H1 (cell line): ENCODE results near the gene SCYL3. TPM values are rescaled to one million over a fixed set of nuclear protein-coding genes. Genes with fewer than 3 reads are reported as not detected.

Source experiments
- ASH2L ChIP-seq: fragments of 200-600, 300-600 bp; sonication (generic); IDR thresholded peaks from one replicate; pipeline ENCODE4 v1.7.1; 2017; ENCODE audit warnings: low read length
- ATF2 ChIP-seq: IDR thresholded peaks from 2 replicates; pipeline ENCODE4 v1.6.1; 2012; ENCODE audit warnings: low read length, inconsistent platforms
- ATF3 ChIP-seq: IDR thresholded peaks from 2 replicates; pipeline ENCODE4 v1.6.1; 2011; ENCODE audit warnings: low read depth, mild to moderate bottlenecking, low read length; ENCODE audit not compliant: insufficient read depth
- BCL11A ChIP-seq, 2 experiments: IDR thresholded peaks; one replicate each; pipeline ENCODE4 v1.6.1; 2011; ENCODE audit warnings: low read depth in 2 of 2, low read length in 2 of 2, mild to moderate bottlenecking in 2 of 2
- CTBP2 ChIP-seq: IDR thresholded peaks from 2 replicates; pipeline ENCODE4 v1.7.0; 2011; ENCODE audit warnings: borderline replicate concordance, mild to moderate bottlenecking, moderate library complexity, mixed read lengths, low read length; ENCODE audit not compliant: insufficient read depth, insufficient read length
- CTCF ChIP-seq, 3 experiments: IDR thresholded peaks; 1 replicate in 2 of 3; 2 replicates in 1 of 3; pipeline versions ENCODE4 v1.5.1 to v1.6.1; 2011; ENCODE audit warnings: low read length in 3 of 3, mild to moderate bottlenecking in 3 of 3, inconsistent platforms in 2 of 3, low read depth in 1 of 3, moderate library complexity in 1 of 3; ENCODE audit not compliant: insufficient read depth in 1 of 3; ENCODE audit errors: control extremely low read depth in 1 of 3
- EZH2 ChIP-seq: fragments of 200-600 bp; sonication (generic); IDR thresholded peaks from 2 replicates; pipeline ENCODE4 v1.7.1; 2012; ENCODE audit warnings: low read depth, mild to moderate bottlenecking, moderate library complexity, low read length, inconsistent platforms; ENCODE audit not compliant: severe bottlenecking
- FOSL1 ChIP-seq: IDR thresholded peaks from 2 replicates; pipeline ENCODE4 v1.6.1; 2011; ENCODE audit warnings: mild to moderate bottlenecking, low read depth, low read length, moderate library complexity; ENCODE audit not compliant: insufficient read depth
- GABPA ChIP-seq: IDR thresholded peaks from 2 replicates; pipeline ENCODE4 v1.6.1; 2011; ENCODE audit warnings: mild to moderate bottlenecking, low read length, moderate library complexity, borderline replicate concordance; ENCODE audit not compliant: insufficient read depth
- KDM4A ChIP-seq: IDR thresholded peaks from one replicate; pipeline ENCODE4 v1.7.1; 2012; ENCODE audit warnings: low read depth, mild to moderate bottlenecking, moderate library complexity, low read length, inconsistent platforms; ENCODE audit not compliant: severe bottlenecking
- NANOG ChIP-seq: IDR thresholded peaks from 2 replicates; pipeline ENCODE4 v1.6.1; 2011; ENCODE audit warnings: low read length, low read depth, mild to moderate bottlenecking, inconsistent platforms; ENCODE audit not compliant: insufficient read depth, poor library complexity, severe bottlenecking
- PHF8 ChIP-seq: fragments of 200-600 bp; sonication (generic); conservative IDR thresholded peaks from 2 replicates; pipeline ENCODE4 v1.7.1; 2012; ENCODE audit warnings: low read depth, mild to moderate bottlenecking, inconsistent platforms, low read length, moderate library complexity
- POU5F1 ChIP-seq: IDR thresholded peaks from 2 replicates; pipeline ENCODE4 v1.6.1; 2011; ENCODE audit warnings: low read depth, mild to moderate bottlenecking, low read length, moderate library complexity
- RBBP5 ChIP-seq: IDR thresholded peaks from 2 replicates; pipeline ENCODE4 v1.7.1; 2012; ENCODE audit warnings: low read depth, mild to moderate bottlenecking, inconsistent platforms, low read length, moderate library complexity, borderline replicate concordance
- SIRT6 ChIP-seq: IDR thresholded peaks from one replicate; pipeline ENCODE4 v1.7.1; 2012; ENCODE audit warnings: low read length, inconsistent platforms
- SP1 ChIP-seq: IDR thresholded peaks from 2 replicates; pipeline ENCODE4 v1.6.1; 2011; ENCODE audit warnings: low read depth, low read length
- SP4 ChIP-seq: IDR thresholded peaks from 2 replicates; pipeline ENCODE4 v1.6.1; 2012; ENCODE audit warnings: low read length, inconsistent platforms
- TBP ChIP-seq: IDR thresholded peaks from 2 replicates; pipeline ENCODE4 v1.6.1; 2011; ENCODE audit warnings: low read depth, low read length, improper control_type of control experiment
- TCF12 ChIP-seq: IDR thresholded peaks from 2 replicates; pipeline ENCODE4 v1.6.1; 2011; ENCODE audit warnings: low read depth, mild to moderate bottlenecking, low read length
- polyA plus RNA-seq, 7 experiments: library from polyadenylated mRNA; depleted of rRNA in 3 of 7; stranded (reverse) in 5 of 7; unstranded in 2 of 7; fragments of >200 nt in 5 of 7; fragments of 200-250 nt in 2 of 7; gene quantifications; 1 replicate in 5 of 7; 2 replicates in 1 of 7; 4 replicates in 1 of 7; pipeline versions ENCODE4 v1.2.1 to v1.2.3, GENCODE V29; 2011 to 2013; ENCODE audit warnings: missing spikeins in 2 of 7, mixed read lengths in 2 of 7
- total RNA-seq: library from RNA; stranded (reverse); fragmentation: NEBNext Ultra II Directional; extraction: Animal tissue kit (Norgen Biotek cat#: 25700); gene quantifications from 2 replicates; pipeline ENCODE4 v1.2.1, GENCODE V29; 2021

The SCYL3 gene
- total and polyA plus RNA-seq, 2 of the 8 experiments (the other 6 are each of a cell fraction or from before 2014, with no cell fraction given): 2.7 to 5.3 TPM

- TF ChIP-seq KDM4A: peak; percentile 31
- no peak; the same call in 1 of the 2 replicates for TF ChIP-seq RBBP5
- TF ChIP-seq NANOG: no peak
- no peak for TF ChIP-seq SP4
- TF ChIP-seq CTCF (IDR thresholded peaks at IDR 0.05; ENCODE audit: control extremely low read depth in 1 of 3, insufficient read depth in 1 of 3, low read depth in 1 of 3, low read length in 3 of 3): no peak
- no peak for TF ChIP-seq POU5F1
- TF ChIP-seq GABPA: no peak
- TF ChIP-seq CTBP2: no peak
- TF ChIP-seq TCF12: no peak
- TF ChIP-seq SP1: no peak
- no peak for TF ChIP-seq SIRT6
- no peak for TF ChIP-seq ATF3
- TF ChIP-seq FOSL1: no peak
- no peak for TF ChIP-seq TBP
- no peak for TF ChIP-seq ATF2
- TF ChIP-seq EZH2: no peak
- peak; percentile 65 for TF ChIP-seq ASH2L
- TF ChIP-seq BCL11A (IDR thresholded peaks at IDR 0.05; ENCODE audit: low read depth in 2 of 2, low read length in 2 of 2): no peak
- TF ChIP-seq PHF8: peak; percentile 79; the same call in 1 of the 2 replicates
Observed at GRCh38 chr1:169892927-169893644, 610 bp downstream of the SCYL3 start (continued).
